GM19324 (cell line): ENCODE data around the gene SAT1.

Experiments used
- ATAC-seq: cut with Tn5 transposase; IDR thresholded peaks from one replicate; pipeline ENCODE4 v1.9.1; 2021; ENCODE audit warnings: mild to moderate bottlenecking, moderate library complexity; ENCODE audit not compliant: unreplicated experiment, low FRiP score

Gene SAT1

GRCh38 chrX:23803931-23804381, 21.0 kb downstream of the SAT1 start:
- ATAC-seq, result no peak

DNA sequence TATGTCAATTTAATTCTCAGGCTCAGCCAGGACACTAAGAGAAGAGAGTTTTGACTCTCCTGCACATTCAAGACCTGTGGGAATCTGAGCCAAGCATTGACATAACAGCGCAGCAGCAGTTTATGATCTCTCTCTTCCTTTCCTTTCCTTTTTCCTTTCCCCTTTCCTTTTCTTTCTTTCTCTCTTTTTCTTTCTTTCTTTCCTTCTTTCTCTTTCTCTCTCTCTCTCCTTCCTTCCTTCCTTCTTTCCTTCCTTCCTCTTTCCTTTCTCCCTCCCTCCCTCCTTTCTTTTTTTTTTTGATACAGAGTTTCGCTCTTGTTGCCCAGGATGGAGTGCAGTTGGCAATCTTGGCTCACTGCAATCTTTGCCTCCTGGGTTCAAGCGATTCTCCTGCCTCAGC, 21.6 kb downstream of the SAT1 start:
- ATAC-seq, result no peak

DNA sequence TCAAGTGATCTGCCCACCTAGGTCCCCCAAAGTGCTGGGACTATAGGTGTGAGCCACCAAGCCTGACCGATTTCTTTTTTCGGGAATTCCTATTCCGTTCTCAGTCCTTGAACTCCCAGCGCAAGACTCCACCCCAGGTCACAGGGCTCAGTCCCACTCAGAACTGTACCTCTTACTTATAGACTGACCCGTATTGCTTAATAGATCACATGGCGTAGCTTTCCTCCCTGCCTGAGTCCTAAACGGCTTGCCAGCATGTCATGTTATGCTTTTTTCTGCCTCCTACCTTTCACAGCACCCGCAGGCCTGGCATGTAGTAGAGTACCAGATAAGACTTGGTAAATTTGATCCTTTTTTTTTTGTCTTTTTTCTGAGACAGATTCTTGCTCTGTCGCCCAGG, 22.4 kb downstream of the SAT1 start:
- no peak for ATAC-seq

DNA sequence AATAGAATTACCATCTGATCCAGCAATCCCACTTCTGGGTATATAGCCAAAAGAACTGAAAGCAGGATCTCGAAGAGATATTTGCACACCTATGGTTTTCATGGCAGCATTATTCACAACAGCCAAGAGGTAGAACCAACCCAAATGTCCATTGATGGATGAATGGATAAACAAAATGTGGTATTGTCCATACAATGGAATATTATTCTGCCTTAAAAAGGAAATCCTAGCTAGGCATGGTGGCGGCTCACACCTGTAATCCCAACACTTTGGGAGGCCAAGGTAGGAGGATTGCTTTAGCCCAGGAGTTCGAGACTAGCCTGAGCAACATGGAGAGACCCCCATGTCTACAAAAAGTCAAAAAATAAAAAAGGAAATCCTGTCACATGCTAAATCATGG, 27.3 kb downstream of the SAT1 start:
- ATAC-seq, result no peak

DNA sequence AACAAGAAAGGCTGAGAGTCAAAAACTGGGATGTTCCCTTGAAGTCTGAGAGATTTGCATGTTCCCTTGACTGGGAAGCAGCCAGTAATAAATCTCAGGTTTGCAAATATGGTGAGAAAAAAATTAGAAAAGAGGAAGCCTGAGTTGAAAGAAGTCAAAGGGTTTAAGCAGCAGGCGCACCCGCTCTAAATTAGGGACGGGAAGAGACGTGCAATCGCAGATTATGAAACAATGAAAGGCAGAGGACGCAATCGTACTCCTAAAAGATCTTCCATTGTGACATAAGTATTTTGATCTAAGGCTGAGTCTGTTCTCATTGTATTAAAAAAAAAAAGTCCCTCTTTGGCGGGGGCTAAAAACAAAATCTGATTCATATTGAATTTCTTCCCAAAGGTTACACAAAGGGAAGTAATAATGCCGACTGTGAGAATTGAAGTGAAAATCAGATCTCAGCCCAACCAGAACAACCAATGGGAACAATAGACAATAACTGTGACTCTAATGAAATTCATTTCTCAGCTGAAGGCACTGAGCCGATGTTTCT, 28.2 kb downstream of the SAT1 start:
- no peak for ATAC-seq

DNA sequence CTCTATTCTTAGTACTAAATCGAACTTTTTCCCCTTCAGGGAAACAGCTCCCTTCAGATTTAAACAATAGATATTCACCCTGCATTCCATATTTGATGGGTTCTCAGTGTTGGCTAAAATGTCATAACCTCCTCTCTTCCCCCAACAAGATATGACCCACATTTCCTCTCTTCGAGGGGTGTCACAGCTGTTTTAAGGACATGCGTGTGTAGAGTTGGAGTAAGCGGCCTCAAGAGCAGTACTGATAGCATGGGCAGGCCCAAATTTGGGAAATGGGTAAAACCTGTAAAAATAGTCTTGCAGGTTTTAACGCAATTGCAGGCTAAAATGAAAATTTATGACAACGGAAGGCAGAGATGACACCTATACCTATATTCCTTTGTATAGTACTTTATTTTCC, 28.7 kb downstream of the SAT1 start:
- no peak for ATAC-seq

GRCh38 chrX:23813808-23814207, 30.8 kb downstream of the SAT1 start:
- ATAC-seq, result no peak

- ATAC-seq, result no peak
Observed at GRCh38 chrX:23815376-23815775, 32.4 kb downstream of the SAT1 start.

GRCh38 chrX:23816179-23816578, 33.2 kb downstream of the SAT1 start:
- ATAC-seq, result no peak

- ATAC-seq, result no peak
Observed at GRCh38 chrX:23817979-23818336, 35.0 kb downstream of the SAT1 start.

DNA sequence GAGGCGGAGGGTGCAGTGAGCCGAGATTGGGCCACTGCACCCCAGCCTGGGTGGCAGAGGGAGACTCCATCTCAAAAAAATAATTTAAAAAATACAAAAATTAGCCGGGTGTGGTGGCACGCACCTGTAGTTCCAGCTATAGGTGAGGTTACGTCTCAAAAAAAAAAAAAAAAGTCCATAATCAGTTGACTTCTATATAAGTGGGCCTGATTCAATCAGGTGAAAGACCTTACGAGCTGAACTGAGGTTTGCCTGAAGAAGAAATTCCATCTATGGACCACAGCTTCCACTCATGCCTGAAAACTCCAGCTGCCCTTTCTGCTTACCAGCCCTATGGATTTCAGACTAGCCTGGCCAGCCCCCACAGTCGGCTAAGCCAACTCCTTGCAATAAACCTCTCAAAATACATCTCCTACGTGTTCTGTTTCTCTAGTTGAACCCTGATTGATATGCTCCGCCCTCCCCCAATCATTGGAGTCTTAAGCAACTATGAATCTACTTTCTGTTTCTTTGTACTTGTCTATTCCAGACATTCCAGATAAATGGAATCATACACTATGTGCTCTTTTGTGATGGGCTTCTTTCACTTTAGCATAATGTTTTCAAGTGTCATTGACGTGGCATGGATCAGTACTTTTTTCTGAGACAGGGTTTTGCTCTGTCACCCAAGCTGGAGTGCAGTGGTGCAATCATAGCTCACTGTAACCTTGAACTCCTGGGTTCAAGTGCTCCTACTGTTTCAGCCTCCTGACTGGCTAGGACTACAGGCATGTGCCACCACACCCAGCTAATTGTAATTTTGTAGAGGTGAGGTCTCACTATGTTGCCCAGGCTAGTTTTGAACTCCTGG, 36.6 kb downstream of the SAT1 start:
- ATAC-seq, result no peak

GRCh38 chrX:23820235-23820782, 37.3 kb downstream of the SAT1 start:
- no peak for ATAC-seq

DNA sequence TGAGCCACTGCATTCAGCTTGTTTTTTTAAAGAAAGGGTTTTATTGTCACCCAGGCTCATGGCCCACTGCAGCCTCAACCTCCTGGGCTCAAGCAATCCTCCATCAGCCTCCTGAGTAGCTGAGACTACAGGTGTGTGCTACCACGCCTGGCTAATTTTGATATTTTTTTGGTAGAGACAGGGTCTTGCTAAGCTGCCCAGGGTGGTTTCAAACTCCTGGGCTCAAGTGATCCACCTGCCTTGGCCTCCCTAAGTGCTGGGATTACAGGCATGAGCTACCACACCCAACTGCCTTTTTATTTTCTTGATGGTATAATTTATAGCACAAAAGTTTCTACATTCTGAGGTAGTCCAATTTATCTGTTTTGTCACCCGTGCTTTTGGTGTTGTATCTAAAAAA, 38.9 kb downstream of the SAT1 start:
- ATAC-seq, result no peak

- no peak for ATAC-seq
Observed at GRCh38 chrX:23822397-23822796, 39.4 kb downstream of the SAT1 start.

GRCh38 chrX:23822841-23823240, 39.9 kb downstream of the SAT1 start:
- no peak for ATAC-seq

DNA sequence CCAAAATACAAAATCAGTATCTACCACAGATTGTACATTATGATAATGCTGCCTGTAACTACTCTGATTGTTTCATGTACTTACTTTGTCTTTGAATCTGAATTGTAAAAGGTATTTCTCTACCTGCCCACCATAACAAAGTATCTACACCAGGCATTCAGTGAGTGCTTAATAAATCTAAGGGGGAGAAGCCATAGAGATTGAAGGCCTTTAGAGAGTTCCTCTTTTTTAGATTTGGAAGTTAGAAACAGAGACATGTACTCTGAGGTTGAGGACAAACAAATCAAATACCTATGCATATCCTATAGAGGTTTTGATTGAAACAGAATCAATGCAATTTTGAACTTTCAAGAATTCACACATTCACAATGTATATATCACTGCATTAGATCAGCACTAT, 42.7 kb downstream of the SAT1 start:
- ATAC-seq, result no peak

- ATAC-seq, result no peak
Observed at GRCh38 chrX:23826216-23826615, 43.2 kb downstream of the SAT1 start.

DNA sequence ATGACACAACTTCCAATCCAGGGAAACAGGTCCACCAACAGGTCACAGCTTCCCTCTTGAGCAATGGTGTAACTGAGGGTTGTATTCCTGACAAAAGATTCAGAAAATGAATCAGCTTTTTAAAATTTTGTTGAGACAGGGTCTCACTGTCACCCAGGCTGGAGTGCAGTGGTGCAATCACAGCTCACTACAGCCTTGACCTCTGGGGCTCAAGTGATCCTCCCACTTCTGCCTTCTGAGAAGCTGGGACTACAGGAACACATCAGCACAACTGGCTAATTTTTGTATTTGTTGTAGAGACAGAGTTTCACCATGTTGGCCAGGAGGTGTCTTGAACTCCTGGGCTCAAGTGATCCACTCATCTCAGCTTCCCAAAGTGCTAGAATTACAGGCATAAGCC, 43.7 kb downstream of the SAT1 start:
- no peak for ATAC-seq

DNA sequence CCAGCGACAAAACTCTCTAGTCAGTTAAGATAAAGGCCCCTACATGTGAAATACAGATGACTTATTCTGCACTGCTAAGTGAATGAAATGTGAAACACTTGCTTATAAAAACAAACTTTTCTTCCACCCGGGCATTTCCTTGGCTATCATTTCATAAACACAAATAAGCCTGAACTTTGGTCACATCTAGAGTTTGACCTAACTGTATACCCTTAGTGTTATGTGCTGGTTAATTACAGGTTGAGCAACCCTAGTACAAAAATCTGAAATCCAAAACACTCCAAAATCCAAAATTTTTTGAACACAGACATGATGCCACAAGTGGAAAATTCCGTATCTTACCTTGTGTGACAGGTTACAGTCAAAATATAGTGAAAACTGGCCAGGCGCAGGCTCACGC, 45.9 kb downstream of the SAT1 start:
- no peak for ATAC-seq

- no peak for ATAC-seq
Observed at GRCh38 chrX:23832721-23833120, 49.7 kb downstream of the SAT1 start.
